GM12891 (cell line): Measurements from ENCODE around the gene PIGA.

Experiments used
- POLR2A ChIP-seq: IDR thresholded peaks from 2 replicates; pipeline ENCODE4 v1.6.1; 2011; ENCODE audit warnings: low read depth, low read length, control low read depth
- POLR2AphosphoS5 ChIP-seq: IDR thresholded peaks from 2 replicates; pipeline ENCODE4 v1.6.1; 2011; ENCODE audit warnings: low read depth, low read length, control low read depth

- TF ChIP-seq POLR2A (no peak), POLR2AphosphoS5 (no peak)
Observed at GRCh38 chrX:15373976-15374375, 38.7 kb upstream of the PIGA start.
